HFF-Myc (cell line): ENCODE data around the gene LDLRAD4.

Experiments
- DNase-seq: peaks from one replicate; pipeline ENCODE4 v3.0.0-alpha.2; 2011; ENCODE audit warnings: low read depth; ENCODE audit errors: extremely low read depth
- H3K4me3 ChIP-seq: replicated peaks from 2 replicates; pipeline ENCODE4 v1.5.1; 2011; ENCODE audit warnings: low read depth, mild to moderate bottlenecking, control low read depth, low read length
- CTCF ChIP-seq: IDR thresholded peaks from 2 replicates; pipeline ENCODE4 v1.5.1; 2012; ENCODE audit warnings: mild to moderate bottlenecking, low read depth, low read length, control low read depth; ENCODE audit errors: missing control alignments

Gene LDLRAD4

DNA sequence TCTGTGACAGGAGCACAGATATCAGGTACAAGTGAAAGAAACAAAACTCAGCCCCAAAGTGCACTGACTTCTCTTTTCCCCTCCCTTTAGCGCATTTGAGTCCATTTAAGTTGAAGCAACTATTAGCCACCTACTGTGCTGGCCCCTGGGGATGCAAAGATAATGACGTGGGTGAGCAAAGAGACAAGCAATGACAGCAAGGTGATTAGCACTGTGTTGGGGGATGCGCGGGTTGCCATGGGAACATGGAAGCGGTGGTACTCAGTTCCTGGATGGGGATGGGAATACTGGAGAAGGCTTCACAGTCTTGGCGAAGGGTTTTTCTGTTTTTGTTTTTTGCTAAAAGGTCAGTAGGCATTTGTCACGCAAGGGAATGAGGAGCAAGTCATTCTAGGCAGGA lies 205.8 kb downstream of the LDLRAD4 start:
- H3K4me3 ChIP-seq: no peak overlapping the region
- no peak for TF ChIP-seq CTCF
- no peak for DNase-seq

DNA sequence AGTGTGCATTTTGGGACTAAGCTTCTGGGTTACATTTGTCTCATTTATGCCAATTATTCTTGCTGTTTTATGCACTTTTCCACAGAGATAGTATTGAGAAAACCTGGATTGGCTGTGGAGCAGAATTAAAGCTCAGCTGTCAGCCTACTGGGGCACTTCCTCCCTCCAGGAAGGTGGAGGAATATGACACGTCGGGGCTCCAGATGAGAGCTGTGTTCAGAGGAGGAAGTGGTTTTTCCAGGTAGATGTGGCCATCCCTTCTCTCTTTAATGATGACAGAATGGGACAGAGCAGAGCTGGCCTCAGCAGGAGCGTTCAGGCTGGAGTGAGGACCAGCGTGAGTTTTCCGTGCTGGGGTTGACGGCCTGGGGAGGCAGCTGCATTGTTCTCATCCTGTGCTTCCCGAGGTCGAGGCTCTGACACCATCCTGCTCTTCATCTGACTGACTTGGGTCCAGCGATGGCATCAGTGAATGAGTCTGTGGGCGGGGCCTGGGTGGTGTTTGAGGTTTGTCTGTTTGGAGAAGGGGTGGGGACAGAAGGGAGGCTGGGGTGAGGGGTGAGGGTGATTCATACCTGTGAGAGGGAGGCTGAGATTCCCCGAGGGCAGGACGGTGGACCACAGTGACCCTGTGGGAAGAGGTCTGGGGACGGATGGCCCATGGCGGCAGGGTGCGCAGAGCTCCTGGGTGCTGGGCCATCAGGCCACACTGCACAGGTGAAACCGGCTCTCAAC lies 207.0 kb downstream of the LDLRAD4 start:
- no peak for DNase-seq
- no peak for TF ChIP-seq CTCF
- H3K4me3 ChIP-seq: no peak overlapping the region

DNA sequence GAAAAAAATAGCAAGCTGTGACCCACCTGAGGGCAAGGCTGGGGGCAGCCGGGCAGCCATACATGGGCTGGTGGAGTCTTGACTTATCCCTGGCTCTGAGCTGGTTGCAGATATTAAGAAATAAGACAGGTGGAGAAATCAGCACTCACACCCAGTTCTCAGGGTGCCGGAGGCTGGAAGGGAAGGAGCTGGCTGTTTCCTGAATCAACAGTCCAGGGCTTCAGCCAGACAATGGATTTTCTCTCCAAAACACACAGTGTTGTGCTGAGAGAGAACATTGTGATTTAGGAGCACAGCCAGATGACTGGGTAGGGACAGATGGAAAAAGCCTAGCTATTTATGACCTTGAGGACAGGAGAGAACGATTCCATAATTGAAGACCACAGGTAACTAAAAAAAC lies 208.8 kb downstream of the LDLRAD4 start:
- DNase-seq: no peak
- no peak overlapping the region for H3K4me3 ChIP-seq
- no peak for TF ChIP-seq CTCF

- no peak for TF ChIP-seq CTCF
- no peak overlapping the region for H3K4me3 ChIP-seq
- no peak for DNase-seq
Measured at GRCh38 chr18:13428319-13428718, 209.8 kb downstream of the LDLRAD4 start.

DNA sequence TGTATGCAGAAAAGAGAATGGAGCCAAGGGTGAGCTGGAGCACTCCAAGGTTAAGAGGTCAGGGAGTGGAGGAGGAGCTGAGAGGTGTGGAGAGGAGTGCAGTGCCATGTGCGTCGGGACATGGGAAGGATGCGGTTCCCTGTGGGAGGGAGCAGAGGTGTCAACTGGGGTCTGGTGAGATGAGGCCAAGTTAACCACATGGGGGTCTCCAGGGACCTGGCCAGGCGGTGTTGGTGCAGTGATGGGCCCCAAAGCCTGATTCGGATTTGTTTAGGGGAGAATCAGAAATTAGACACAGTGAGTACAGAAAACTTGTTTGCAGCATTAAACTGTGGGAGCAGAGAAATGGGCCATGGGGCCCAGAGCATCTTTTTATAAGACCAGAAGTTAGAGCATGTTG lies 210.5 kb downstream of the LDLRAD4 start:
- no peak overlapping the region for H3K4me3 ChIP-seq
- DNase-seq: no peak
- TF ChIP-seq CTCF: no peak

DNA sequence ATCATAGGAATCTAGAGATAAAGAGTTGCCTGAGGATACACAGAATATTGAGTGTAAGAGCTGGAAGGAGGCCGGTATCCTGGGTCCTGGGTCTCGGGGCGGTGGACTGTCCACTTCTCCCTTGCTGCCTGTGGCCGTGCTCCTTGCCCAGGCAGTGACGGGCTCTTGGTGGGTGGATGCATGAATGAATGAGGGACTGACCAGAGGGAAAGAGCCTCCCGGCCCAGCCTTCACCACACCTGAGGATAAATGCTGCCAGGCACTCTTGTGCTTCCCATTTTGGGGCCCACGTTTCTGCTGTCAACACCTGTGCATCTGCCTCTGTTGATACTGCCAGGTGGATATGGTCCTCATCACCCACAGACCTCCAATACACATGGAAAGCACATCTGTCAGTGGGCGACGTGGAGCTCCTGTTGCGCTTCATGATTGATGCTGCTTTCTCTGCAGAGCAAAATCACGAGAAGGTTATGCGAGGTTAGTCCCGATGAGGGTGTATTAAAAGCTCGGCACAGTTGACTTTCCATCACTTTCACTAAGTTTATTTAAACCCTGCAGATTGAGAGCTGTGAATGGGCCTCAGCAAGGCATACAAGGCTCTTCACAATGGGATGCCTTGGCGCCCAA lies 211.4 kb downstream of the LDLRAD4 start:
- DNase-seq: no peak
- no peak overlapping the region for H3K4me3 ChIP-seq
- TF ChIP-seq CTCF: no peak

DNA sequence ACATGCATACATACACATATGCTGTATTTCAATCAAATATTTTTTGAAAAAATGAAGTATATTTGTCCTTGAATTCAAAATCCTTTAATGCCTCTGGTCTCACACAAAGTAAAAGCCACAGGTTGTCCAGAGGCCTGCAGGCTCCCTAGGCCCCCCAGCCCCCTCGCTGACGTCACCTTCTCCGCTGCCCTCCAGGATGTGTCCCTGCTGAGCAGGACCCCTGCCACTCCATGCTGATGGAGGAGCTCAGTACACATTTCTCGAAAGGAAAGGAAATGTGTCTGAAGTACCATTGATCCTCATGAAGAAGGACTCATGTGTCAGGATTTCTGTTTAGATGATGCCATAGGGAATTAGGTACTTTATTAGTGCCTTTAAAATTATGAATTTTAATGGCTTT lies 212.1 kb downstream of the LDLRAD4 start:
- H3K4me3 ChIP-seq: no peak overlapping the region
- TF ChIP-seq CTCF: no peak
- no peak for DNase-seq
